ENCODE measurements around the gene GSTA2. TPM values are rescaled to one million over a fixed set of nuclear protein-coding genes. Genes with fewer than 3 reads are reported as not detected.
A peak's percentile ranks its signal among the peaks of the same experiment; 100 is the strongest.
"Not testable (repeated sequence)": the region's sequence is repeated elsewhere in the genome, so short reads cannot be mapped to it uniquely, and the experiment has no call there.

Gene GSTA2
- polyA plus RNA-seq (ENCODE audit: low read depth in 6 of 6): not detected

DNA sequence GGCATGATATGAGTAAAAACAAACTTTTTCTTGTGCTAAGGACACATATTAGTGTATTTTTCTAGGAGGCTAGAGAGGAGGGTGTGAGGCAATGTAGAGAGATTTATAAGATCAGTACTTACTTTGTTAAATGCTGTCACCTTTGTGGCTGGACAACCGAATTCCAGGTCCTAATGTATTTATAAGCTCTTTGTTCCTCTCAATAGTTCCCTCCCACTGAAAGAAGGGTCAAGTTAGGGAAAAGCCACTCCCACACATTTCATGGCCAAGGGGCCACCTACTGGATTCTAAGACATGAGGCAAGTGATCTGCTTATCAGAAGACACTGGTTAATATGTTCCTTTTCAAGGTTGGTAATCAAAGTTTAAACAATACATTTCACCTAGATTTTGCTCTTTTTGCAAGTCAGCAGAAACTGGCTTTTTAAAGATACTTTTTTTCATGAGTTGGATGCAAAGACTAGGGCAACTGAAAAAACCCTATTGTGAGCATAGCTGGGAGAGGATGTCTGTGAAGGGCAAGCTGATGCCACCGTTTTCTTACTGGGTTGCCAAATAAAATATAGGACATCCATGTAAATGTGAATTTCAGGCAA is at the start of gene GSTA2:
Gene GSTA2 (minus strand): TSS at position 154 of the 595 bp plus-strand sequence. CDS start 5,528 bp downstream, outside the sequence.
- not testable (repeated sequence) for DNase-seq; H3K27ac Mint-ChIP-seq; H3K9me3 Mint-ChIP-seq; ATAC-seq (ENCODE audit: low read depth in 2 of 2); H3K36me3 Mint-ChIP-seq; H3K4me1 Mint-ChIP-seq; H3K4me3 Mint-ChIP-seq
- H3K27me3 Mint-ChIP-seq: peaks cover 0 to 28% (median 14%) of the 10 kb centered on the region in 3 donors

DNA sequence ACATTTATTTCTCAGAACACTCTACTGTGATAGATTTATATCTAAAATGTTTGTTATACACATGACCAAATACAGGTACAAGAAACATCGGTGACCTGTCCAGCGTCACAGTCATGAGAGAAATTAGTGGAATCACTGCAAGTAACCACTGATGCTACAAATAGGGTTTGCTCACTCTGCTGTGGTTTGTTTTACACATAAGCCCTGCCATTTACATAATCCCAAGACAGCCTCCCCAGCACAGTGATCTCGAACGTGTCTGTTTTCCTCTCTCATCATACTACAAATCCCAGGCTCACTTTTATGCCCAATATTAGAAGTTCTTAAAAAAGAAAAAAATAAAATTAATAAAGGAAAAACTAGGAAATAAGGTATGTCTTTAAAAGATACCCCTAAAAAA is 46.5 kb upstream of the GSTA2 start:
- not testable (repeated sequence) for ATAC-seq (ENCODE audit: low read depth in 2 of 2); H3K9me3 Mint-ChIP-seq; H3K36me3 Mint-ChIP-seq; H3K4me1 Mint-ChIP-seq; H3K4me3 Mint-ChIP-seq; H3K27ac Mint-ChIP-seq; DNase-seq
- H3K27me3 Mint-ChIP-seq: peaks cover 16 to 48% (median 34%) of the 10 kb centered on the region in 3 donors

DNA sequence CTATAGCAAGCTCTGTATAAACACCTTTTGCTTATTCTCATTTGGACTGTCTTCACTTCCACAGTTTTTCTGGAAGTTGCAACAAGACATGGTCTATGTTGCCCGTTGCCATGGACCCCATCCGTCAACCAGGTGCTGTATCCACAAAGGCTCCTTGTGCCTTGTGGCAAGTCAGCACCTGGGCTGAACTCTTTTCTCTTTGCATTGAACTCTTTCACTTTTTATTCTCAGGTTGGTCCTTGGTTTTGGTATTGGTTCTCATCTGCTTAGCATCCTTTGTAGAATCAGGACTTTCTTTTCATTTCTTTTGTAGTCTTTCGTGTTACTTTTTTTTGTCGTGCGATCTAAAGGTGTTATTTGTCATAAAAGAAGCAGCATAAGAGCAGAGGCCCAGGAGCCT is 45.4 kb upstream of the GSTA2 start:
- Mint-ChIP-seq H3K4me3 (no peak overlapping the region), H3K9me3 (peaks cover 0 to 1% (median 0%) of the 10 kb centered on the region in 7 donors), H3K27me3 (peaks cover 15 to 54% (median 40%) of the 10 kb centered on the region in 3 donors), H3K4me1 (no peaks in the 10 kb centered on the region), H3K27ac (no peak overlapping the region), H3K36me3 (no peaks in the 10 kb centered on the region)
- DNase-seq (no peak), ATAC-seq (ENCODE audit: low read depth in 2 of 2) (no peak)

DNA sequence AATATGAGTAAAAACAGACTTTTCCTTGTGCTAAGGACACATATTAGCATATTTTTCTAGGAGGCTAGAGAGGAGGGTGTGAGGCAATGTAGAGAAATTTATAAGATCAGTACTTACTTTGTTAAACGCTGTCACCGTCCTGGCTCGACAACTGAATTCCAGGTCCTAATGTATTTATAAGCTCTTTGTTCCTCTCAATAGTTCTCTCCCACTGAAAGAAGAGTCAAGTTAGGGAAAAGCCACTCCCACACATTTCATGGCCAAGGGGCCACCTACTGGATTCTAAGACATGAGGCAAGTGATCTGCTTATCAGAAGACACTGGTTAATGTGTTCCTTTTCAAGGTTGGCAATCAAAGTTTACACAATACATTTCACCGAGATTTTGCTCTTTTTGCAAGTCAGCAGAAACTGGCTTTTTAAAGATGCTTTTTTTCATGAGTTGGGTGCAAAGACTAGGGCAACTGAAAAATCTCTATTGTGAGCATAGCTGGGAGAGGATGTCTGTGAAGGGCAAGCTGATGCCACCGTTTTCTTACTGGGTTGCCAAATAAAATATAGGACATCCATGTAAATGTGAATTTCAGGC is 40.5 kb upstream of the GSTA2 start, which contains the start of gene GSTA1:
Gene GSTA1 (minus strand): TSS at position 149 of the 588 bp plus-strand sequence. CDS start 4,549 bp downstream, outside the sequence.
- not testable (repeated sequence) for H3K9me3 Mint-ChIP-seq; ATAC-seq (ENCODE audit: low read depth in 2 of 2); H3K4me1 Mint-ChIP-seq; DNase-seq; H3K4me3 Mint-ChIP-seq; H3K36me3 Mint-ChIP-seq; H3K27ac Mint-ChIP-seq
- peaks cover 23 to 34% (median 25%) of the 10 kb centered on the region in 3 donors for H3K27me3 Mint-ChIP-seq

DNA sequence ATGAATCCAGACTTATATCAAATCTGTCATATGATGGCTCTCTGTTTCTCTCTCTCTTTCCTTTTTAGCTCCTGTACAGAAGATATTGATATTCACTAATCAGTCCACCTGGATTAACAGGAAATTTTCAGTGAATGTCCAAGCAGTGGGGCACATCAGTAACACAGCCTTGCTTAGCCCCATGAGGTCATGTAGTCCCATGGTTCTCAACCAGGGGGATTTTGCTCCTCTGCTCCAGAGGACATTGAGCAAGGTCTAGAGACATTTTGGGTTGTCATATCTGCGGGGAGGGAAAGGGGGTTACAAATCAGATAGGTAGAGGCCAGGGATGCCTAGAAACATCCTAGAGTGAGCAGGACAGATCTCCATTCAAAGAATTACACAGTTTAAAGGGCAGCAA is 39.5 kb upstream of the GSTA2 start:
- H3K4me1 Mint-ChIP-seq: no peaks in the 10 kb centered on the region
- no peak overlapping the region for H3K4me3 Mint-ChIP-seq
- H3K36me3 Mint-ChIP-seq: no peaks in the 10 kb centered on the region
- H3K9me3 Mint-ChIP-seq: peaks cover 0 to 1% (median 0%) of the 10 kb centered on the region in 7 donors
- H3K27me3 Mint-ChIP-seq: peaks cover 23 to 34% (median 25%) of the 10 kb centered on the region in 3 donors
- ATAC-seq (ENCODE audit: low read depth in 2 of 2): no peak
- no peak overlapping the region for H3K27ac Mint-ChIP-seq
- no peak for DNase-seq

DNA sequence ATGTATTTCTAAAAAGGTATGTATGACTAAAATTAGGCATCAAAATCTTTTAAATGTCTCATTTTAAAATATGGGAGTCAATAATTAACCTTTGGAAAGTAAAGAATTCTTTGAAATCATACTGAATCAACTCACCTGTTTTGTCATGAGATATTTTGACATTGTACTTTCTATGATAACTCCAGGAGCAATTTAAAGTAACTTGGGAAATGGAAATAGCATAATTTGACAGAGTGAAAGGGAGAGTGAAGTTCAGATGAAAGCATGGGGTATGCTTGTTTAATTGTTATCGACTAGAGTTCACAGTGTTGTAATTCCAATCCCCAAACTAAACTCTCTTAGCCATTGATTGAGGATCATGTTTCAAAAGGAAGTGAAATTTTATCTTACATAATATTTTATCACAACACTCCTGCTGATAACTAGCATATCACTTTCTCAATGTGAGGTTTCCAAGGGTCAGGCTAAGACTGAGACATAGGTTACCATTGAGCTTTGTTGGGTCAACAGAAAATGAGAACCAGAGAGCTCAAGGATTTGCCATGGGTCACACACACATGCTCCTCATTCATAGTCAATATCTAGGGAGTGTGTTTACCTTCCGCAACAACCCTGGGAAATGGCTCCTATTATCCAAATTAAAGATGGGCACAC is 38.0 kb upstream of the GSTA2 start:
- Mint-ChIP-seq H3K4me1 (no peaks in the 10 kb centered on the region), H3K36me3 (no peaks in the 10 kb centered on the region), H3K9me3 (peaks cover 0 to 1% (median 0%) of the 10 kb centered on the region in 7 donors), H3K4me3 (no peak overlapping the region), H3K27ac (no peak overlapping the region), H3K27me3 (peaks cover 16 to 38% (median 23%) of the 10 kb centered on the region in 3 donors)
- no peak for DNase-seq
- no peak for ATAC-seq (ENCODE audit: low read depth in 2 of 2)

DNA sequence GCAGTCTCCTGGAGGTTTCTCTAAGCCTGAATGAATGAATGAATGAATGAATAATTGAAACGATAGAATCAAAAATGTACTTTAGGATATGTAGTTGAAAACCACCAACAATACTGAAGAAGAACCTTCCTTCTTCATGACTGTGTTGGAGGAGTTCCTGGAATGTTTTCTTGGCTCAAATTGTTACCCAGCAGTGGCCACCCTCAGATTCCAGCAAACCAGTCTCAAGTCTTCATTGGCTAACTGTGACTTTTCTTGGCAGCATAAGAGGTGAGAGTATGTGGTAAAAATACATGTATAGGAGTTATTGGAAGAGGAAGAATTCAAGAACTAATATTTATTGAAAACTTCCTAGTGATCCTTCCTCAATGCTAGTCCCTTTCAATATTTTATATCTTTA is 36.0 kb upstream of the GSTA2 start:
- H3K36me3 Mint-ChIP-seq; ATAC-seq (ENCODE audit: low read depth in 2 of 2); H3K4me1 Mint-ChIP-seq; DNase-seq; H3K9me3 Mint-ChIP-seq; H3K27ac Mint-ChIP-seq: not testable (repeated sequence)
- Mint-ChIP-seq H3K4me3 (peak overlapping the region in 1 of 8 donors; percentile 42), H3K27me3 (peaks cover 11 to 30% (median 20%) of the 10 kb centered on the region in 3 donors)

DNA sequence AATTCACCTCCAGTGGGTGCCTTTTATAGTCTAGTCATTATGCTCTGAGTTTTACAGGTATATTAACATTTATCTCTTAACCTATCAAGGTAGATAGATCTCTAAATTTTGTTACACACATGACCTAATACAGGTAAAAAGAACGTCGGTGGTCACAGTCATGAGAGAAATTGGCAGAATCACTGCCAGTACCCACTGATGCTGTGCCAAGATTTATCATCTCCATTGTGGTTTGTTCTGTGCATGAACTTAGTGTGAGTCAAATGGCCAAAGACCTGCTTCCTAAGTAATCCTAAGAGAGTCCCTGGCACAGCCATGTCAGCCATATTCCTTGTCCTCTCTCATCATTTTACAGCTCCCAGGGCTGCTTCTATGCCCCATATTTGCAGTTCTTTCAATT is 31.1 kb upstream of the GSTA2 start:
- peaks cover 4 to 14% of the 10 kb centered on the region in 2 donors for H3K36me3 Mint-ChIP-seq
- H3K9me3 Mint-ChIP-seq: peaks cover 2 to 16% (median 10%) of the 10 kb centered on the region in 7 donors
- H3K27me3 Mint-ChIP-seq: peaks cover 6 to 30% (median 11%) of the 10 kb centered on the region in 3 donors
- not testable (repeated sequence) for DNase-seq; H3K4me1 Mint-ChIP-seq; H3K4me3 Mint-ChIP-seq; ATAC-seq (ENCODE audit: low read depth in 2 of 2)
- H3K27ac Mint-ChIP-seq: peak overlapping the region in 1 of 6 donors; percentile 43

DNA sequence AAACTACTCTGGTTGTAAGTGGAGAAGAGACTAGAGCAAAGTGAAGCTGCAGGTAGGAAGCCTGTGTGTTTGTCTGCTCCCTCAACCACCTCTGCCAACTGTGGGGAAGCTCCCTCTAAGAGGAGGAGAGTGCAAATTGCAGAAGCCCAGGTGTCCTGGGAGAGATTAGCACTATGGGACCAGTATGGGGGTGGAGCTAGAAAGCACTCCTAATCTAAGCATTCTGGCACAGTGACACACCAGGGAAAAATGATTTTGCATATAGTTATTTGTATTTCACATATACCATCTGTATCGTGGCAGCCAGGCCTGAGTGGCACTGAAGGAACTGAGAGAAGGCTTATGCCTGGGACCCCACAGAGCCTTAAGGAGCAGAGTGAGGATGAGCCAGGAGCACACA is 27.6 kb upstream of the GSTA2 start:
- Mint-ChIP-seq H3K27ac (no peak overlapping the region), H3K27me3 (peaks cover 8 to 18% (median 14%) of the 10 kb centered on the region in 3 donors), H3K4me3 (no peak overlapping the region), H3K9me3 (peaks cover 2 to 17% (median 10%) of the 10 kb centered on the region in 7 donors), H3K4me1 (no peaks in the 10 kb centered on the region), H3K36me3 (peaks cover 4 to 14% of the 10 kb centered on the region in 2 donors)
- ATAC-seq (ENCODE audit: low read depth in 2 of 2) (no peak), DNase-seq (no peak)

DNA sequence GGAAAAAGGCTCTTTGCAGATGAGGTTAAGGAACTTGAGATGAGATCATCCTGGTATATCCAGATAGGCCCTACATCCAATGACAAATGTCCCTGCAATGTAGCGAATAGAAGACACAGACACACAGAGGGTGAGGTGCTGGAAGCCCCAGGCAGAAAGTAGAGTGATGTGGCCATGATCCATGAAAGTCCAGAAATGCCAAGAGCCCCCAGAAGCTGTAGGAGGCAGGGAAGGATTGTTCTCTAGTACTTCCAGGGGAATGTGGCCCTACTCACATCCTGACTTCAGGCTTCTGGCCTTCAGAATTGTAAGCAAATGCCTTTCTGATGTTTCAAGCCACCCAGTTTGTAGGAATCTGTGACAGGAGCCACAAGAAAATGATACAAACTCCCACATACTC is 26.4 kb upstream of the GSTA2 start:
- Mint-ChIP-seq H3K9me3 (peaks cover 2 to 19% (median 10%) of the 10 kb centered on the region in 7 donors), H3K27me3 (peaks cover 5 to 15% (median 8%) of the 10 kb centered on the region in 3 donors), H3K36me3 (peaks cover 4 to 14% of the 10 kb centered on the region in 2 donors)
- not testable (repeated sequence) for DNase-seq; H3K27ac Mint-ChIP-seq; H3K4me1 Mint-ChIP-seq; H3K4me3 Mint-ChIP-seq; ATAC-seq (ENCODE audit: low read depth in 2 of 2)

DNA sequence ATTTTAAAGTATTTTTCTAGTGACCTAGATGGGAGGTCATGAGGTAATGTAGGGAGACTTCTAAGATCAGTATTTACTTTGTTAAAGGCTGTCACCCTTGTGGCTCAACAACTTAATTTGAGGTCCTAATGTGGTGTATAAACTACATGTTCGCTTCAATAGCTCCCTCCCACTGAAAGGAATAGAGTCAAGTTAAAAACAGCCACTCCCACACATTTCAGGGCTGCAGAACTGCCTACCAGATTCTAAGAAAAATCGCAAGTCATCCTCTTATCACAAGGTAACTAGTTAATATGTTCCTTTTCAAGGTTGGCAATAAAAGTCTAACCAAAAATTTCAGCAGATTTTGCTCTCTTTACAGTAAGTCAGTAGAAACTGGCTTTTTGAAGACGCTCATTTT is 25.2 kb upstream of the GSTA2 start:
- Mint-ChIP-seq H3K27me3 (peaks cover 5 to 15% (median 8%) of the 10 kb centered on the region in 3 donors), H3K4me1 (no peaks in the 10 kb centered on the region), H3K9me3 (peaks cover 5 to 17% (median 10%) of the 10 kb centered on the region in 7 donors), H3K4me3 (no peak overlapping the region), H3K27ac (no peak overlapping the region), H3K36me3 (peaks cover 4 to 13% of the 10 kb centered on the region in 2 donors)
- DNase-seq (no peak), ATAC-seq (ENCODE audit: low read depth in 2 of 2) (no peak)

DNA sequence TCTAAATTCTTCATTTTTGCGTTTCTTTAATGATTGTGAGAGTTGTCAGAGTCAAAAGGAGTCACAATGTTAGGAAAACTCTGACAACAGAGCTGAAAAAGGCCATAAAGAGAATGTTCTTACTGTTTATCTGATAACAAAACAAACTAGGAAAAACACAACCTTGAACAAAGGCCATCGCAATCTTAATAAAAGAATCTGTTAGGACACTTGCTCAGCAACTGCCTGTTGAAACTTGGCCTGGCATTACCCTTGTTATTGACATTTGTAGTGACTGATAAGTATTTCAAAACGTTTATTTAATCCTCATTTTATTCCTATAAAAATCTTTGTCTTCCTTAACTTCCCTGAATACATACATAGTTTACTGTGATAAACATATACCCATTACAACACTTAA is 24.6 kb upstream of the GSTA2 start:
- Mint-ChIP-seq H3K4me3 (no peak overlapping the region), H3K9me3 (peaks cover 5 to 14% (median 7%) of the 10 kb centered on the region in 7 donors), H3K4me1 (no peaks in the 10 kb centered on the region), H3K27ac (no peak overlapping the region), H3K27me3 (peaks cover 8 to 15% (median 8%) of the 10 kb centered on the region in 3 donors), H3K36me3 (peaks cover 4 to 7% of the 10 kb centered on the region in 2 donors)
- DNase-seq: no peak
- ATAC-seq (ENCODE audit: low read depth in 2 of 2): no peak

DNA sequence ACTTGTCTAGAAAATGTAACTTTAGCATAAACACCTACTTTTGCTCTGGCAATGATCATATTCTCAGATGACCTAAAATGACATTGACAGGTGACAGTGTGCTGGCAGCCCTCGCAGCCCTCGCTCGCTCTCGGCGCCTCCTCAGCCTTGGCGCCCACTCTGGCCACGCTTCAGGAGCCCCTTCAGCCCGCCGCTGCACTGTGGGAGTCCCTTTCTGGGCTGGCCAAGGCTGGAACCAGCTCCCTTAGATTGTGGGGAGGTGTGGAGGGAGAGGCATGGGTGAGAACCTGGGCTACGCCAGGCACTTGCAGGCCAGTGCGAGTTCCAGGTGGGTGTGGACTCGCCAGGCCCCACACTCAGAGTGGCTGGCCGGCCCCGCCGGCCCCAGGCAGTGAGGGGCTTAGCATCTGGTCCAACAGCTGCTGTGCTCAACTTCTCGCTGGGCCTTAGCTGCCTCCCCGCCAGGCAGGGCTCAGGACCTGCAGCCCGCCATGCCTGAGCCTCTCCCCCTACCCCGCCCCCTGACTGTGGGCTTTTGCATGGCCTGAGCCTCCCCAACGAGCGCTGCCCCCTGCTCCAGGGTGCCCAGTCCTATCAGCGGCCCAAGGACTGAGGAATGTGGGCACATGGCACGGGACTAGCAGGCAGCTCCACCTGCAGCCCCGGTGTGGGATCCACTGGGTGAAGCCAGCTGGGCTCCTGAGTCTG is 23.1 kb upstream of the GSTA2 start:
- H3K4me1 Mint-ChIP-seq: no peaks in the 10 kb centered on the region
- DNase-seq (no peak), ATAC-seq (ENCODE audit: low read depth in 2 of 2) (no peak)
- H3K36me3 Mint-ChIP-seq: no peaks in the 10 kb centered on the region
- no peak overlapping the region for H3K27ac Mint-ChIP-seq
- no peak overlapping the region for H3K4me3 Mint-ChIP-seq
- H3K27me3 Mint-ChIP-seq: peaks cover 8 to 13% (median 12%) of the 10 kb centered on the region in 3 donors
- peaks cover 0 to 5% (median 2%) of the 10 kb centered on the region in 7 donors for H3K9me3 Mint-ChIP-seq
